Activated CD4-positive, alpha-beta T cell treated with anti-CD3 and anti-CD28 coated beads for 1 hour (primary cell): ENCODE measurements around the gene ACTMAP.
"Not testable (repeated sequence)": the region's sequence is repeated elsewhere in the genome, so short reads cannot be mapped to it uniquely, and the experiment has no call there.

ENCODE experiments used
- DNase-seq: peaks from one replicate; pipeline ENCODE4 v3.0.0-alpha.2; 2020

ACTMAP gene

GRCh38 chr19:40742477-40742876, 7.8 kb downstream of the ACTMAP start:
- no peak for DNase-seq

GRCh38 chr19:40741527-40742390, 8.5 kb downstream of the ACTMAP start:
- no peak for DNase-seq

- no peak for DNase-seq
These were observed 9.5 kb downstream of the ACTMAP start for GRCh38 chr19:40740747-40741146.

- DNase-seq, result no peak
These were observed 10.2 kb downstream of the ACTMAP start for GRCh38 chr19:40739871-40740703.

DNA sequence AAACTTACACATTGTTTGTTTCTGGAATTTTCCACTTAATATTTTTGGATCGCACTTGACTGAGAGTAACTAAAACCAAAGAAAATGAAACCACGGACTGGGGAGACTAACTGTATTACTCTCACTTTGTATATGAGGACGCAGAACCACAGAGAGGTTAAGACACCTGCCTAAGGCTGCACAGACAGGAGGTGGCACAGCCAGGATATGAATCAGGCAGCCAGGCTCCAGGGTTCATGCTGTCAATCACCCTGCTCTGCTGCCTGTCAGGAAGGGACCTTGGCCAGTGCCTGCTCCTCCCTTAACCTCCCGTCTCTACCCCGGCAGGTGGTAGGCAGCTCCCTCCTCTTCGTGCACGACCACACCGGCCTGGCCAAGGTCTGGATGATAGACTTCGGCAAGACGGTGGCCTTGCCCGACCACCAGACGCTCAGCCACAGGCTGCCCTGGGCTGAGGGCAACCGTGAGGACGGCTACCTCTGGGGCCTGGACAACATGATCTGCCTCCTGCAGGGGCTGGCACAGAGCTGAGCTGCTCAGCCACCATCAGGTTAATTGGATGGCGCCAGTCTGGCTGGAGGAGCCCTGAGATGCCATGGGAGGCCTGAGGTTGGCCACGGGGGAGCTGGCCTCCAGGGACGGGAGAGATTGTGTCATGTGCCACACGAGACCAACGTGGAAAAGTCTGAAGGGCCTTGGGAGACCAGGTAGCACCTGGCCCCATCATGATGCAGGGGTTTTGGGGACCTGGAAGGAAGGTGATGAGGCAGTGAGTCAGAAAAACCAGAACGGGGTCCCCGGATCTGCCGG, 11.0 kb downstream of the ACTMAP start:
- no peak for DNase-seq

- no peak for DNase-seq
These were observed 13.1 kb downstream of the ACTMAP start for GRCh38 chr19:40737102-40737644.

DNA sequence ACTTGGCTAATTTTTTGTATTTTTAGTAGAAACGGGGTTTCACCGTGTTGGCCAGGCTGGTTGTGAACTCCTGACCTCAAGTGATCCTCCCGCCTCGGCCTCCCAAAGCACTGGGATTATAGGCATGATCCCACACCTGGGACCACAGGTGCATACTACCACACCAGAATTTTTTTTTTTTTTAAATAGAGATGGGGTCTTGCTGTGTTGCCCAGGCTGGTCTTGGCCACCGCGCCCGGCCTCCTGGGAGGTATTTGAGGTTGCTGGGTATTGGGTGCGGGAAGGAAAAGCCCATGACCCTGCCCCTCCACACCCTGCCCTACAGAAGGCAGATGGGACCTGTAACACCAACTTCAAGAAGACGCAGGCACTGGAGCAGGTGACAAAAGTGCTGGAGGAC, 13.6 kb downstream of the ACTMAP start:
- DNase-seq, result no peak

DNA sequence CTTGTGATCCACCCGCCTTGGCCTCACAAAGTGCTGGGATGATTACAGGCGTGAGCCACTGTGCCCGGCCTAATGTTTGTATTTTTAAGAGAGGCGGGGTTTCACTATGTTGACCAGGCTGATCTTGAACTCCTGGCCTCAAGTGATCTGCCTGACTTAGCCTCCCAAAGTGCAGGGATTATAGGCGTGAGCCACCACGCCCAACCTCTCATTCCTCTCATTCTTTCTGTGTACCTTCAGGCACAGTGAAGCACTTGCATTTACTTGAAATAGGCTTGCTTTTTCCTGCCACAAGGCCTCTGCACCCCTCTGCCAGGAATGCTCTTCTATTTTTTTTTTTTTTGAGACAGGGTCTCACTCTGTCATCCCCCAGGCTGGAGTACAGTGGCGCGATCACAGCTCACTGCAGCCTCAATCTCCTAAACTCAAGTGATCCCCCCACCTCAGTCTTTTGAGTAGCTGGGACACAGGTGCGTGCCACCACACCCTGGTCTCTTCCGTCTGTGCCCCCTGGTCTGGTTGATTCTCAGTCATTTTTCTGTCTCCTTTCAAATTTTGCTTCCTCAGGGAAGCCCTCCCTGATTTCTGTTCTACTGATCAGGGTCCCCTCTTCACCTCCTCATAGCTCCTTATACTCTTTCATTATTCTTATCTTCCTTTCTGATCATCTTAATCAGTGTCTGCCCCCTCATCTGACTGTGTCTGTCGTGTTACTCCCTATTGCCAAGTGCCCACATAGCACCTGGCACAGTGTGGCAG, 15.1 kb downstream of the ACTMAP start:
- DNase-seq, result no peak

DNA sequence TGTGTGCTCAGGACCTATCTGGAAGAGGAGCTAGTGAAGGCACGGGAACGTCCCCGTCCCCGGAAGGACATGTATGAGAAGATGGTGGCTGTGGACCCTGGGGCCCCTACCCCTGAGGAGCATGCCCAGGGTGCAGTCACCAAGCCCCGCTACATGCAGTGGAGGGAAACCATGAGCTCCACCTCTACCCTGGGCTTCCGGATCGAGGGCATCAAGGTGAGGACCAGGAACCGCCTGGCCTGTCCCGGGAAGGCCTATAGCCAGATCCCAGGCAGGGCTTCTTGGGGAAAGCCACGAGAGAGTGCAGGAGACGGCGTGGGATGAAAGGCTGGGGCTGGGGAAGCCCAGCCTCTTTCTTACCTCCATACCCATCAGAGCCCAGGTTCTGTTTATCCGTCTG, 17.1 kb downstream of the ACTMAP start:
- DNase-seq, result no peak

GRCh38 chr19:40732304-40732703, 18.0 kb downstream of the ACTMAP start:
- not testable (repeated sequence) for DNase-seq

GRCh38 chr19:40730065-40730464, 20.2 kb downstream of the ACTMAP start:
- DNase-seq, result not testable (repeated sequence)

DNA sequence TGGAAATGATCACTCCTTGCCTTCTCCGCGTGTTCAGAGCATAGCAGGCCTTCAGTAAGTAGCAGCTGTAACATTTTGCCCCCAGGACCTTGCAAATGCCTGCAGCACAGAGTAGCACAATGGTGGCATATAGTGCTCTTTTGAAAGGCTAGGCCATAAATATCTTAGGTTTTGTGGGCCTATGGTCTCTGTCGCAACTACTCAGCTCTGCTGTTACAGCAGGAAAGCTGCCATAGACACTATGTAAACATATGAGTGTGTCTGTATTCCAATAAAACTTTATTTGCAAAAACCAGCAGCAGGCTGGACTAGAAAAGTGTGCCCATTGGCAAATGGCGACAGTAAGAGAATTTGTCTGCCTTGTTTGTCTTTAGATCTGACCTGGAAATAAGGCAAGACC, 24.0 kb downstream of the ACTMAP start:
- no peak for DNase-seq

- no peak for DNase-seq
These were observed 25.4 kb downstream of the ACTMAP start for GRCh38 chr19:40724855-40725254.

- DNase-seq, result no peak
These were observed 26.0 kb downstream of the ACTMAP start for GRCh38 chr19:40724315-40724714.

- no peak for DNase-seq
These were observed 26.5 kb downstream of the ACTMAP start for GRCh38 chr19:40723661-40724254.

DNA sequence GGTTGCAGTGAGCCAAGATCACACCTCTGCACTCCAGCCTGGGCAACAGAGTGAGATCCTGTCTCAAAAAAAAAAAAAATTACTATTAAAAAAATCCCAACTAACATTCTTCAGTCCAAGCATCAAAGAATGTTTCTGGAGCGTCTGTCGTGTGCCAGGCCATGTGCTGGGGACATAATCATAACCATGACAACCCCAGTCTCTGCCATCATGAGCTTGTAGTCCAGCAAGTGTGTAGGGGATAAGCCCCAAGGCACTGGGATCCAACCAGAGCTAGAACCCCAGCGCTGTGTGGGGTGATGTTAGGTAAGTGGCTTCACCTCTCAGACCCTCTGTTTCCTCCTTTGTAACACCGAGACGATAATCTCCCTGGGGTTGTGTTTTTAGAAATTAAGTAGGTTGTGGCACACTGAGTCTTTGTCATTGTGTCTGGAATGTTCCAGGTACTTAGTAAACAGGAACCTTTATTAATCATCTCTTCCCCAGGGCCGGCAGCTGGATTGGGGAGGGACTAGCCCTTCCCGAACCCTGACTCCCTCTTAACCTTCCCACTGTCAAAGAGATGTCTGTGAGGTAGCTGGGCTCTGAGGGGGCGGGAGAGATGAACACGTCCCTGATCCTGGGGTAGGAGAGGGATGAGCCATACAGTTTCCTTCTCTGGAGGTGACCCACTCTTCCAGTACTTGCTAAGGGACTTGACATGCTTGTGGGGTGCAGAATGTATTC, 28.2 kb downstream of the ACTMAP start:
- no peak for DNase-seq

DNA sequence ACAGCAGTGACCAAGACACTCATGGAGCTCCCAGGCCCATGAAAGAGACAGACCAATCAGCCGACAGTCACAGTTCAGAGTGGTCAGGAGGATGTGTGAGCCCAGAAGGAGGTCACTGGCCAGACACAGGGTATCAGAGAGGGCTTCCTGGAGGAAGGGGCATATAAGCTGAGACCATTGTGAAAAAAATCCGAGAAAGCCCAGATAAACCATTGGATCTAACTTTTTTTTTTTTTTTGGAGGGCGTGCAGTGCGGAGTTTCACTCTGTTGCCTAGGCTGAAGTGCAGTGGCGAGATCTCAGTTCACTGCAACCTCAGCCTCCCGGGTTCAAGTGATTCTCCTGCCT, 29.2 kb downstream of the ACTMAP start:
- no peak for DNase-seq

DNA sequence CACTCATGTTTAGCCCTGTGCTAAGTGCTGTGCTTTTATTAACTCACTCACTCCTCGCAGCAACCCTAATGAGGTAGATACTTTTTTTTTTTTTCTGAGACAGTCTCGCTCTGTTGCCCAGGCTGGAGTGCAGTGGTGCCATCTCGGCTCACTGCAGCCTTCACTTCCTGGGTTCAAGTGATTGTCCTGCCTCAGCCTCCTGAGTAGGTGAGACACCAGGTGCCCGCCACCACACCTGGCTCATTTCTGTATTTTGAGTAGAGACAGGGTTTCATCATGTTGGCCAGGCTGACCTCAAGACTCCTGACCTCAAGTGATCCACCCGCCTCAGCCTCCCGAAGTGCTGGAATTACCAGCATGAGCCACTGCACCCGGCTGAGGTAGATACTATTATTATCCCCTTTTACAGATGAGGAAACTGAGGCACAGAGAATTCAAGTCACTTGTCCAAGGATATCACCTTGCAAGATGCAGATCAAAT, 30.8 kb downstream of the ACTMAP start:
- no peak for DNase-seq

- DNase-seq, result no peak
These were observed 31.4 kb downstream of the ACTMAP start for GRCh38 chr19:40718774-40719391.
